HG03565 (cell line): ENCODE results near the gene GRK2.
A peak's percentile ranks its signal among the peaks of the same experiment; 100 is the strongest.
"Not testable (repeated sequence)": the region's sequence is repeated elsewhere in the genome, so short reads cannot be mapped to it uniquely, and the experiment has no call there.

Experiments
- ATAC-seq: cut with Tn5 transposase; IDR thresholded peaks from one replicate; pipeline ENCODE4 v1.9.1; 2021; ENCODE audit warnings: mild to moderate bottlenecking, moderate library complexity; ENCODE audit not compliant: unreplicated experiment

GRK2 gene

GRCh38 chr11:67253872-67254624 is 12.2 kb upstream of the GRK2 start:
- no peak for ATAC-seq

DNA sequence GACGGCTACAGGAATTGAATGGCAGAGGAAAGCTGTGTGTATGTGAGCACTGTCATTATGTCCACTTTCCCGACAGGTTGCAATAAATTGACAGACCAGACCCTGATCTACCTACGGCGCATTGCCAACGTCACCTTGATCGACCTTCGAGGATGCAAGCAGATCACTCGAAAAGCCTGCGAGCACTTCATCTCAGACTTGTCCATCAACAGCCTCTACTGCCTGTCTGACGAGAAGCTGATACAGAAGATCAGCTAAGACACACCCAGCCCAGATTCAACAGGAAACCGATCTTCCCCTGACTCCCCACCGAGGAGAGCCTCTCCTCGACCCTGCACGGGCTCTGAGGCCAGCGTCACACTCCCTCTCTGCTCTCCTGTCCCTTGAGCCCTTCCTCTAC is 11.5 kb upstream of the GRK2 start:
- ATAC-seq, result no peak

GRCh38 chr11:67255353-67255752 is 10.9 kb upstream of the GRK2 start:
- no peak for ATAC-seq

- ATAC-seq, result no peak
Observed at GRCh38 chr11:67255864-67256263, 10.4 kb upstream of the GRK2 start.

GRCh38 chr11:67256477-67257135 is 9.7 kb upstream of the GRK2 start:
- ATAC-seq, result no peak

GRCh38 chr11:67260406-67260805 is 5.9 kb upstream of the GRK2 start:
- ATAC-seq, result no peak

DNA sequence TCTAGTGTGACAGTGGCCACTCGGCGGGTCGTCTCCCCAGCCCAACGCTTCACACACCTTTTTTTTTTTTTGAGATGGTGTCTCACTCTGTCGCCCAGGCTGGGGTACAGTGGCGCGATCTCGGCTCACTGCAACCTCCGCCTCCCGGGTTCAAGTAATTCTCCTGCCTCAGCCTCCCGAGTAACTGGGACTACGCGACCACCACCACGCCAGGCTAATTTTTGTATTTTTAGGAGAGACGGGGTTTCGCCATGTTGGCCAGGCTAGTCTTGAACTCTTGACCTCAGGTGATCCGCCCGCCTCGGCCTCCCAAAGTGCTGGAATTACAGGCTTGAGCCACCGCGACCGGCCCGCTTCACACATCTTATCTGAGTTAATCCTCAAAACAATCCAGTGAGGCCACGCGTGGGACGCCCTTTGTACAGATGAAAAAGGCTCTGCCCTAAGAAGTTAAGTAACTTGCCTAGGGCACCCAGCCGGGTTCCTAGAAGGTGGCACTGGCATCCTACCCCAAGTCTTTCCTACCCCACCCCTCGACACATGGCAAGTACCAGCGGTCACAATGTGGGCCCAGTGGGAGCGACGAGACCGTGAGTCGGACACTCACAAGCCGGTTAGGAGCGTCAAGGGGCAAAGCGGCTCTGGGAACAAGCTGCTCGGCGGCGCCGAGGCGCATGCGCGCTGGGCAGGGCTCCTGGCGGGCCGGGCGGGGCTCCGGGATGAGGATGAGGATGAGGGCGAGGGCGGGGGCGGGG is 5.2 kb upstream of the GRK2 start:
- ATAC-seq, result not testable (repeated sequence)

GRCh38 chr11:67261640-67261945 is 4.7 kb upstream of the GRK2 start:
- ATAC-seq, result no peak

DNA sequence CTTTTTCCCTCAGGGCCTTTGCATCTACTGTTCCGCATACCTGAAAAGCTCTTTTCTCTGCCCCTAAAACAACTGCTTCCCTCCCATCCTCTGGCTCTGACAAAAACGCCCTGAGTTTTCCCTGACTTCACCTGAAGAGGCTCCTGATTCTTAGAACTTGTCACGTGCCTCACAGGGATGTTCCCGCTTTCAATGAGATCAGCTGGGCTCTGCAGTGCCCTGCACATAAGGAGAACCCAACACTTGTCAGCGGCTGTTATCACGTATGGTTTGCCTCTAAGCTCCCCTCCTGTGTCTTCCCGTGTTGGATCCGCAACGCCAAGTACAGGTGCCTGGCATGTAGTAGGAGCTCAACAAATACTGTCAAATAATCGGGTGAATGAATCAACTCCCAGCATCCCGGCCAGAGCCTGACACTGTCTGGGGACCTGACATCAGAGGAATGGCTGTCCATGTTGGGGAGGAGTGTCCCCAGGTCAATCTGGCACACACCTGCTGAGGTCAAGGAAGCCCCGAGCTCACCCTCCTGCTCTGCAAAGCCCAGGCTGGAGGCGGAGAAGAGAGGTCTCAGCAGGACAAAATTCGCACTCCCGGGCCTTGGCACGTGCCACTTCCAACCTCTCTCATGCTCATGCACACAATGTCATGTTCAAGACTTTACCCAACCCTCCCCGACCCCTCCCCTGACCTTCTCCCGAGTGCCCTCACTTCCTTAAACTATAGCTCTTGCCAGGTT is 4.2 kb upstream of the GRK2 start:
- no peak for ATAC-seq

- ATAC-seq, result no peak
Observed at GRCh38 chr11:67262731-67263675, 3.3 kb upstream of the GRK2 start.

DNA sequence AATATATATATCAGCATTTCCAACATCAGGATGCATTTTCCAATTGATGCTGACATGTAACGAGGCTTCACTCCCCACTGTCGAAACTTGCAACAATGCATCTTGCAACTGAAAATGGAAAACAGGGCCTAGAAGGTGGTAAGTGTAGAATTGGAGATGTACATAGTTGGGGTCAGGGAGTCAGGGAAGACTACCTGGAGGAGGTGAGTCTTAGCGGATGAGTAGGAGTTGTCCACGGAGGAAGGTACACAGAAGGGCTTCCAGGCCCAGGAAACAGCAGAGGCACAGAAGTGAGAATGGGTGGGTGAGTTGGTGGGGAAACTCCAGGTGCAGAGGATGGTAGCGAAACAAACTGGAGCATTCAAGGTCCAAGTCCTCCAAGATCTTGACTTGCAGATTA is 2.0 kb upstream of the GRK2 start:
- ATAC-seq, result no peak

GRCh38 chr11:67264877-67265632 is 1.2 kb upstream of the GRK2 start:
- ATAC-seq, result no peak

GRCh38 chr11:67265633-67266448 is 432 bp upstream of the GRK2 start:
- ATAC-seq, result peak; percentile 32

GRCh38 chr11:67267188-67268080 is 1.2 kb downstream of the GRK2 start:
- no peak for ATAC-seq

DNA sequence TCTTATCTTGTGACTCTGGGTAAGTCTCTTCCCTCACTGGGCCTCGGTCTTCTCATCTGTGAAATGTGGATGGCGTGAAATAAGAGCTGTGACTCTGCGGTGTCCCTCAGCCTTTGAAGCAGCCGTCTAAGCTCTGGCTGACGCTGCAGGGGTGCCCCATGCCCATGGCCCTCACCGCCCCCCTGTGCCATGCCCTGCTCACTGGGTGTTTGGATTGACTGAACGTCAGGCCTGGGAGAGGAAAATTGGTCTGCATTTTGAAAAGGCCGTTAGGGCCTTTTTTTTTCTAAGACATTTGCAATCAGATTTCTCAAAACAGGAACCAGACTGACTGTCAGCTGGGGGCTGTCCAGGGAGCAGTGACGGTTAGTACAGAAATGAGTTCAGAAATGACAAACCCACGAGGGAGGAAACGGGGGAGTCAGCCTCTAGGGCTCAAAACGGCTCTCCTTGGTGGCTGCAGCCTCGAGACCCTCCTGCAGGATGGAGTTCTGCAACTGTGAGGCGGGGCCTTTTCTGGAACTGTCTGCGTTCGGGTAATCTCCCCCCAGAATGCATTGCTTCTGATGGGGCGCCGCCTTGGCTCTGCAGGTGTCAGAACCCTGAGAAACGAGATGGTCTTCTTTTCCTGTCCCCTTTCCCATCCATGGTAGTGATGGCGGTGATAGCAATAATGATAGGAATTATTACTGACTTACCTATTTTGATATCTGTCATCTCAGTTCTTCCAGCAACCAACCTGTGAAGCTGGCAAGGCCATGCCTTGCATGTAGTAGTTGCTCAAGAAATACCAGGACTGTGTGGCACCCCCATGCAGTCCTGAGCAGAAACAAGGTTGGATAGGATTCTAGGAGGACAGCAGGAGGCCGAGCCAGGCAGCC is 2.0 kb downstream of the GRK2 start:
- ATAC-seq, result no peak

DNA sequence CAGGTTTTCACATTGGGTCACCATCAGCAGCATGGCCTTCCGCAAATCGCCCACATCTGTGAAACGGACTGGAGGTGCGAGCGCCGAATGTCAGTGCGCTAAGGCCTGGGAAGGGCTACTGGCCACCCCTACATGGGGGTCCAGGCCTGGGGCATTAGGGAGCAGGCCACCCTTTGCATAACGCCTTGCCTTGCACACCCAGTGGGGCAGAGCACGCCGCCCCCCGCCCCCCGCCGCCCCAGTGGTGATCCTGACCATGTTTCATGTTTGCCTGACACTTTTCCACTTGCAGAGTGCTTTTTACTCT is 2.6 kb downstream of the GRK2 start:
- no peak for ATAC-seq
